ENCODE measurements around the gene NHSL2. TPM values are rescaled to one million over a fixed set of nuclear protein-coding genes. Genes with fewer than 3 reads are reported as not detected.

The NHSL2 gene
- total RNA-seq, 4 donors from 2014 or later: 5.5 to 11.7 (median 7.2) TPM

GRCh38 chrX:72105436-72105835 lies 194.8 kb downstream of the NHSL2 start:
- Histone ChIP-seq H3K27ac (no peak overlapping the region), H3K4me3 (replicated peaks in 1 of 3) (no peak overlapping the region), H3K27me3 (no peaks in the 10 kb centered on the region), H3K4me1 (peaks cover 0 to 6% of the 10 kb centered on the region in 2 donors), H3K9me3 (no peaks in the 10 kb centered on the region), H3K36me3 (no peaks in the 10 kb centered on the region)
- intact Hi-C loops (cut with DNase I): no loop called here
- TF ChIP-seq, protein P1, sequence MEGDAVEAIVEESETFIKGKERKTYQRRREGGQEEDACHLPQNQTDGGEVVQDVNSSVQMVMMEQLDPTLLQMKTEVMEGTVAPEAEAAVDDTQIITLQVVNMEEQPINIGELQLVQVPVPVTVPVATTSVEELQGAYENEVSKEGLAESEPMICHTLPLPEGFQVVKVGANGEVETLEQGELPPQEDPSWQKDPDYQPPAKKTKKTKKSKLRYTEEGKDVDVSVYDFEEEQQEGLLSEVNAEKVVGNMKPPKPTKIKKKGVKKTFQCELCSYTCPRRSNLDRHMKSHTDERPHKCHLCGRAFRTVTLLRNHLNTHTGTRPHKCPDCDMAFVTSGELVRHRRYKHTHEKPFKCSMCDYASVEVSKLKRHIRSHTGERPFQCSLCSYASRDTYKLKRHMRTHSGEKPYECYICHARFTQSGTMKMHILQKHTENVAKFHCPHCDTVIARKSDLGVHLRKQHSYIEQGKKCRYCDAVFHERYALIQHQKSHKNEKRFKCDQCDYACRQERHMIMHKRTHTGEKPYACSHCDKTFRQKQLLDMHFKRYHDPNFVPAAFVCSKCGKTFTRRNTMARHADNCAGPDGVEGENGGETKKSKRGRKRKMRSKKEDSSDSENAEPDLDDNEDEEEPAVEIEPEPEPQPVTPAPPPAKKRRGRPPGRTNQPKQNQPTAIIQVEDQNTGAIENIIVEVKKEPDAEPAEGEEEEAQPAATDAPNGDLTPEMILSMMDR (IDR thresholded peaks at IDR 0.05): no peak
- TF ChIP-seq POLR2A (IDR thresholded peaks at IDR 0.05): no peak
- 69 to 91% methylated on average over 6 of the region's 6 CpGs for WGBS, 2 donors
- no peak for DNase-seq

- intact Hi-C loops (cut with DNase I): no loop called here
- H3K27ac ChIP-seq: no peak overlapping the region
- no peak overlapping the region for H3K4me3 ChIP-seq (replicated peaks in 1 of 3)
- no peaks in the 10 kb centered on the region for H3K4me1 ChIP-seq
- H3K9me3 ChIP-seq: no peaks in the 10 kb centered on the region
- H3K36me3 ChIP-seq: no peaks in the 10 kb centered on the region
- TF ChIP-seq, protein P1 (IDR thresholded peaks at IDR 0.05): no peak
- TF ChIP-seq POLR2A (IDR thresholded peaks at IDR 0.05): no peak
- H3K27me3 ChIP-seq: no peaks in the 10 kb centered on the region
- 71 to 86% methylated on average over 6 of the region's 6 CpGs for WGBS, 2 donors
- DNase-seq: no peak
Measured at GRCh38 chrX:72107320-72107719, 196.7 kb downstream of the NHSL2 start.

DNA sequence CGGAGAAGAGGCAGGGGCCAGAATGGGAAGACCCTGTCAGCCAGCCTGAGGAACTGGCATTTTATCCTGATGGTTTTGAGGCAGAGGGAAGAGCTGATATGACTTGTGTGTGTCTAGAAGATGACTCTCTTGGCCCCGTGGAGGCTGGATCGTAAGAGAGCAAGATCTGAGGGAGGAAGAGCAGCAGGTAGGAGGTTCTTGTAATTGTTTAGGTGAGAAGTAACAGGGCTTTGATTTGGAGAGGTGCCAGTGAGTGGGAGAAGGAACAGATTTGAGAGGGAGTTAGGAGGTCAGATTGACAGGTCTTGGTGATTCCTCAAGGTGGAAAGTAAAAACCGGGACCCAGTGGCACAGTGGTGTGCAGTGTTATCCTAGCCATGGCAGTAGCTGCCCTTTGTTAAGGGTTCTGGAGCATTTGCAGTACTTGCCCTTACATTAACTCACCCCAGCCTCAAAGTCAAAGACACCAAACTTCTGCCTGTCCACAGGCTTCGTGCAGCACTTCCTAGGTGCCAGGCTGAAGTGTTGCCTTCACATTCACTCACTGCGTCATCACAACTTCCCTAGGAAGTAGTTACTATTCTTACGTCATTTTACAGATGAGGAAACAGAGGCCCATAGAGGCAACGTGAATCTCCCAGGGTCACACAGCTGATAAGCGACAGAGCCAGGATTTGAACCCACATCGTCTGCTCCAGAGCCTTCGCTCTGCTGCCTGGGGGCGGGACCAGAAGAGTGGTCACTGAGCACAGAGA lies 197.4 kb downstream of the NHSL2 start:
- TF ChIP-seq, protein P1 (IDR thresholded peaks at IDR 0.05): no peak
- TF ChIP-seq POLR2A (IDR thresholded peaks at IDR 0.05): no peak
- intact Hi-C loops (cut with DNase I): no loop called here
- WGBS, 2 donors: 80 to 98% methylated on average over 6 to 8 of the region's 12 CpGs
- Histone ChIP-seq H3K9me3 (no peaks in the 10 kb centered on the region), H3K27me3 (no peaks in the 10 kb centered on the region), H3K4me3 (replicated peaks in 1 of 3) (no peak overlapping the region), H3K27ac (no peak overlapping the region), H3K4me1 (no peaks in the 10 kb centered on the region), H3K36me3 (no peaks in the 10 kb centered on the region)
- no peak for DNase-seq

DNA sequence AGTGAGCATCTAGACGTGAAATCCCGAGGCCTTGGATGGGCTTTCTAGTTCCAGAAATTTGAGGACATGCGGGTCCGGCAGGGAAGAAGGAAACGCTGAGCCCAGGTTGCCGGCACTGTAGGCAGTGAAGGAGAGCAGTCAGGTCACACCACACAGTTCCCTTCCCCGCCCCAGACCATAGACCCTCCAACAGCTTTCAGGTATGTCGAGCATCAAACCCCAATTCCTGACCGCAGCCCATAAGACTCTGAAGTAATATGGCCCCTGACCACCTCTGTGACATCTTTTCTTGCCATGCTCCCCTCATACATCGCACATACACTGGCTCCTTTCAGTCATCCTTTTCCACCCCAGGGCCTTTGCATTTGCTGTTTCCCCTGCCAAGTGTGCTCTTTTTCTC lies 198.0 kb downstream of the NHSL2 start:
- Histone ChIP-seq H3K9me3 (no peaks in the 10 kb centered on the region), H3K27ac (no peak overlapping the region), H3K4me1 (no peaks in the 10 kb centered on the region), H3K36me3 (no peaks in the 10 kb centered on the region), H3K27me3 (no peaks in the 10 kb centered on the region), H3K4me3 (replicated peaks in 1 of 3) (no peak overlapping the region)
- intact Hi-C loops (cut with DNase I): no loop called here
- no peak for DNase-seq
- 96 to 97% methylated on average over 4 to 10 of the region's 10 CpGs for WGBS, 2 donors
- TF ChIP-seq, protein P1 (IDR thresholded peaks at IDR 0.05): no peak
- no peak for TF ChIP-seq POLR2A (IDR thresholded peaks at IDR 0.05)

- Histone ChIP-seq H3K27me3 (no peaks in the 10 kb centered on the region), H3K9me3 (no peaks in the 10 kb centered on the region), H3K4me3 (replicated peaks in 1 of 3) (no peak overlapping the region), H3K4me1 (no peaks in the 10 kb centered on the region), H3K36me3 (no peaks in the 10 kb centered on the region), H3K27ac (no peak overlapping the region)
- TF ChIP-seq, protein P1 (IDR thresholded peaks at IDR 0.05): no peak
- no peak for TF ChIP-seq POLR2A (IDR thresholded peaks at IDR 0.05)
- no peak for DNase-seq
- WGBS, 2 donors: 60 to 71% methylated on average over 8 to 13 of the region's 13 CpGs
- intact Hi-C loops (cut with DNase I): no loop called here
Measured at GRCh38 chrX:72110051-72110875, 199.6 kb downstream of the NHSL2 start.

Data from thyroid gland (tissue), 4 donors.